C4-2B (cell line): ENCODE measurements around the gene ARHGAP26.

Source experiments
- CTCF ChIP-seq: fragments of 450-650 bp; conservative IDR thresholded peaks from 2 replicates; pipeline ENCODE4 v1.5.1; 2017; ENCODE audit warnings: mild to moderate bottlenecking
- ZFX ChIP-seq: fragments of 450-650 bp; IDR thresholded peaks from 2 replicates; pipeline ENCODE4 v1.6.1; 2017

GRCh38 chr5:143044265-143044664 is 274.1 kb downstream of the ARHGAP26 start:
- TF ChIP-seq CTCF = no peak
- TF ChIP-seq ZFX = no peak
